Colonic mucosa (tissue), 4 donors: ENCODE measurements around the gene CEP250. TPM values are rescaled to one million over a fixed set of nuclear protein-coding genes. Genes with fewer than 3 reads are reported as not detected.
"Not testable (repeated sequence)": the region's sequence is repeated elsewhere in the genome, so short reads cannot be mapped to it uniquely, and the experiment has no call there.

Experiments used
- DNase-seq: peaks from one replicate; pipeline ENCODE4 v3.0.0-alpha.2; 2020
- H3K27ac ChIP-seq: fragments of 200-600 bp; one replicate; pipeline ENCODE4 v1.8.0; 2021
- H3K27me3 ChIP-seq: fragments of 200-600 bp; one replicate; pipeline ENCODE4 v1.8.0; 2021
- H3K36me3 ChIP-seq: fragments of 200-600 bp; one replicate; pipeline ENCODE4 v1.8.0; 2021
- H3K4me1 ChIP-seq: fragments of 200-600 bp; one replicate; pipeline ENCODE4 v1.8.0; 2021; ENCODE audit warnings: mild to moderate bottlenecking
- H3K4me3 ChIP-seq: fragments of 200-600 bp; one replicate; pipeline ENCODE4 v1.8.0; 2021
- H3K9ac ChIP-seq, 2 donors: one replicate each; pipeline ENCODE4 v1.7.0; 2013; ENCODE audit warnings: control low read depth in 2 of 2, low read depth in 2 of 2, low read length in 2 of 2
- H3K9me3 ChIP-seq: fragments of 200-600 bp; one replicate; pipeline ENCODE4 v1.8.0; 2021
- intact Hi-C: fragments of 100-400 bp; cut with DNase I; formaldehyde crosslinking; loops from one replicate; pipeline ENCODE4 v1.14.1; 2022
- total RNA-seq, 2 donors: library from RNA; stranded (reverse); fragmentation: NEBNext Ultra II Directional in 1 of 2; extraction: Animal tissue kit (Norgen Biotek cat#: 25700) in 1 of 2; gene quantifications; one replicate each; pipeline ENCODE4 v1.2.1, GENCODE V29; 2021
- TF ChIP-seq, protein P1 (sequence below): fragments of 200-600 bp; IDR thresholded peaks from one replicate; pipeline ENCODE4 v1.8.0; 2022; ENCODE audit warnings: antibody characterized with exemption, mild to moderate bottlenecking
- donor health status: healthy.
- donor health status: DM: no; HTN: no; CAD: no.
- donor health status: DM: no; HTN: no; CAD: no.

Gene CEP250
- total RNA-seq, 2 donors from 2014 or later: 30.7 to 41.5 TPM

DNA sequence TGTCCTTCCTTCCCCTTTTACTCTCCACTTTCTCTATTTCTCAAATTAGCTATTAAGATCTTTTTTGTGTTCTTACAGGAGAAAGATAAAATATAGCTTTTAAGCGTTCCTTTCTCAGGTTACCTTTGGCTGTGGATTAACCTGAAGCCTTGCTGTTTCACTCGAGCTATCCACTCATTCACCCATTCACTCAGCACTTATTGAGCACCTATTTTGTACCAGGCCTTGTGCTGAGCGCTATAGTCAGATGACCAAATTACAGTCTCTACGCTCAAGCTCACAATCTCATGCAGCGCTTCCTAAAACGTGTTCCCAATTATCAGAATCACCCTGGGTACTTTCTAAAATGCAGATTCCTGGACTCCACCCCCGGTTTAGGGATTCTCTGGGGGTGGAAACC lies 1.8 kb upstream of the CEP250 start:
- Histone ChIP-seq H3K27ac (no peak overlapping the region), H3K36me3 (no peaks in the 10 kb centered on the region), H3K27me3 (no peaks in the 10 kb centered on the region), H3K4me1 (no peaks in the 10 kb centered on the region), H3K4me3 (no peak overlapping the region), H3K9ac (no peak overlapping the region), H3K9me3 (no peaks in the 10 kb centered on the region)
- TF ChIP-seq, protein P1, sequence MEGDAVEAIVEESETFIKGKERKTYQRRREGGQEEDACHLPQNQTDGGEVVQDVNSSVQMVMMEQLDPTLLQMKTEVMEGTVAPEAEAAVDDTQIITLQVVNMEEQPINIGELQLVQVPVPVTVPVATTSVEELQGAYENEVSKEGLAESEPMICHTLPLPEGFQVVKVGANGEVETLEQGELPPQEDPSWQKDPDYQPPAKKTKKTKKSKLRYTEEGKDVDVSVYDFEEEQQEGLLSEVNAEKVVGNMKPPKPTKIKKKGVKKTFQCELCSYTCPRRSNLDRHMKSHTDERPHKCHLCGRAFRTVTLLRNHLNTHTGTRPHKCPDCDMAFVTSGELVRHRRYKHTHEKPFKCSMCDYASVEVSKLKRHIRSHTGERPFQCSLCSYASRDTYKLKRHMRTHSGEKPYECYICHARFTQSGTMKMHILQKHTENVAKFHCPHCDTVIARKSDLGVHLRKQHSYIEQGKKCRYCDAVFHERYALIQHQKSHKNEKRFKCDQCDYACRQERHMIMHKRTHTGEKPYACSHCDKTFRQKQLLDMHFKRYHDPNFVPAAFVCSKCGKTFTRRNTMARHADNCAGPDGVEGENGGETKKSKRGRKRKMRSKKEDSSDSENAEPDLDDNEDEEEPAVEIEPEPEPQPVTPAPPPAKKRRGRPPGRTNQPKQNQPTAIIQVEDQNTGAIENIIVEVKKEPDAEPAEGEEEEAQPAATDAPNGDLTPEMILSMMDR: no peak
- DNase-seq: no peak
- intact Hi-C loops: no loop called here

DNA sequence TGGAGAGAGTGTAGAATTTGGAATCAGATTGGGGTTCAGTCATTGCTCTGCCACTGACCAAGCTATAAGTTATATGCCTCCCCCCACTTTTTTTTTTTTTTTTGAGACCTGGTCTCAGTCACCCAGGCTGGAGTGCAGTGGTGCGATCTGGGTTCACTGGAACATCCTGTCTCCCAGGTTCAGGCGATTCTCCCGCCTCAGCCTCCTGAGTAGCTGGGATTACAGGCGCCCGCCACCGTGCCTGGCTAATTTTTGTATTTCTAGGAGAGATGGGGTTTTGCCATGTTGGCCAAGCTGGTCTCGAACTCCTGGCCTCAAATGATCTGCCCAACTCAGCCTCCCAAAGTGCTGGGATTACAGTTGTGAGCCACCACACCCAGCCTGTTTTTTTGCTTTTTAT lies 1.3 kb downstream of the CEP250 start:
- DNase-seq, H3K4me1 ChIP-seq, H3K27me3 ChIP-seq, H3K9me3 ChIP-seq, H3K36me3 ChIP-seq, intact Hi-C loops, H3K27ac ChIP-seq, H3K9ac ChIP-seq, H3K4me3 ChIP-seq: not testable (repeated sequence)

DNA sequence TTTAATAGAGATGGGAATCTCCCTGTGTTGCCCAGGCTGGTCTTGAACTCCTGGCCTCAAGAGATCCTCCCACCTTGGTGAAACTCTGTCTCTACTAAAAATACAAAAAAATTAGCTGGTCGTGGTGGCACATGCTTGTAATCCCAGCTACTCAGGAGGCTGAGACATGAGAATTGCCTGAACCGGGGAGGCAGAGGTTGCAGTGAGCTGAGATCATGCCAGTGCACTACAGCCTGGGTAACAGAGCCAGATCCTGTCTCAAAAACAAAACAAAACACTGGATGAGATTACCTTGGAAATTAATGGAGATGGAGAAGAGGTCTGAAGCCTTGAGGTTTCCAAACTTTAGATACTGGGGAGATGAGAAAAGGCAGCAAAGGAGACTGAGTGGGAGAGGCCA lies 2.1 kb downstream of the CEP250 start:
- H3K36me3 ChIP-seq, H3K9ac ChIP-seq, intact Hi-C loops, H3K27ac ChIP-seq, H3K9me3 ChIP-seq, H3K4me3 ChIP-seq, DNase-seq, H3K4me1 ChIP-seq, H3K27me3 ChIP-seq: not testable (repeated sequence)

DNA sequence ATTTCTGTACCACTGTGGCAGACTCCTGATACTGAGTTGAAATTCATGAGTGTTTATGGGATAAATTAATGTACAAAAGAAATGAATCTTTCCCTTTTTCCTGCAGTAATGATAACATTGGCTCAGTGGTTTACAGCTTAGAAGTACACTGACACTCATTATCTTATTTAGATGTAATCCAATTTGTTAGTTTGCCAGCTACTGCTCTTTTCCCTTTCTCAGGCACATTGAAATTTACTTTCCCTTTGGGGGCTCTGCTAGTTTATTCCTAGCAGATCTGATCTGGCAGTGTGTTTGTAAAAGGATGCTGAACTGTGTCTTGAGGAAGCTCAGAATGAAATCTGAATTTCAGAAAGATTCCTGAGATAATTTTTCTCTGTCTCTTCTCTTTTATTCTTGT lies 3.0 kb downstream of the CEP250 start:
- no peak for DNase-seq
- Histone ChIP-seq H3K27ac (no peak overlapping the region), H3K36me3 (no peaks in the 10 kb centered on the region), H3K4me3 (no peak overlapping the region), H3K4me1 (no peaks in the 10 kb centered on the region), H3K27me3 (no peaks in the 10 kb centered on the region), H3K9ac (no peak overlapping the region), H3K9me3 (no peaks in the 10 kb centered on the region)
- TF ChIP-seq, protein P1: no peak
- intact Hi-C loops: no loop called here

DNA sequence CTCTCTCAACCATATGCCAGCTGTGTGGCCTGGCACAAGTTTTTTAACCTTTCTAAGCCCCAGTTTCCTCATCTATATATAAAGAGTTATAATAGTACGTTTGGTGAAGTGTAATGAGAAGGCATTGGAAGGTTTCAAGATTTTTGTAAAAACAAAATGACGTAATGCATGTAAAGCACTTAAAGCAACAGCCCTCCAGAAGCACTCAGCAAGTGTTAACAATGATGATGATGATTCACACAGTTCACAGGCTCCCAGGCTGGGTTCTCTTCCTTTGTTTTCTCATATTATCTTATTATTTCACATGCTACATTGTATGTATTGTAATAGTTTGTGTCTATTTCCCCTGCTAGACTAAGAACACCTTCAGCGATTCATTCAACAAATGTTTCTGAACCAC lies 6.2 kb downstream of the CEP250 start:
- H3K36me3 ChIP-seq: no peaks in the 10 kb centered on the region
- DNase-seq: no peak
- intact Hi-C loops: loop anchor here (10.0 kb wide), 1 partner anchor 243 kb away; no protein-coding TSS in a partner anchor

DNA sequence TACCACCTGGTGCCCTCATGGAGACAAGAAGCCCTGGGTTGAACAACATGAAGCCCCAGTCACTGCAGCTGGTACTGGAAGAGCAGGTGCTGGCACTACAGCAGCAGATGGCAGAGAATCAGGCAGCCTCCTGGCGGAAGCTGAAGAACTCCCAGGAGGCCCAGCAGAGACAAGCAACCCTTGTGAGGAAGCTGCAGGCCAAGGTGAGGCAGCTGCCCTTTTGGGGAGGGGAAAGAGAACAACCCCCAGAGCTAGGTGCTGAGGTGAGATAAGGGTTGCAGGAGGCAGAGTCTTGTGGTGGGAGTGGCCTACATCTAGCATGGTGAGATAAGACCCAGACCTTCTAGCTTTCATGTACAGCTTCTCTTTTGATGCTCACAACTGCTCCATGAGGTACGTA lies 7.0 kb downstream of the CEP250 start:
- intact Hi-C loops: loop anchor here (10.0 kb wide), 1 partner anchor 242 kb away; no protein-coding TSS in a partner anchor
- no peak overlapping the region for H3K9ac ChIP-seq
- no peaks in the 10 kb centered on the region for H3K9me3 ChIP-seq
- H3K27ac ChIP-seq: no peak overlapping the region
- H3K4me1 ChIP-seq: no peaks in the 10 kb centered on the region
- DNase-seq: no peak
- TF ChIP-seq, protein P1: no peak
- no peak overlapping the region for H3K4me3 ChIP-seq
- no peaks in the 10 kb centered on the region for H3K27me3 ChIP-seq
- H3K36me3 ChIP-seq: no peaks in the 10 kb centered on the region

More for the DNA sequence above, 6.2 kb downstream of the CEP250 start:
- Histone ChIP-seq H3K4me3 (no peak overlapping the region), H3K27ac (no peak overlapping the region), H3K9ac (no peak overlapping the region), H3K4me1 (no peaks in the 10 kb centered on the region), H3K9me3 (no peaks in the 10 kb centered on the region), H3K27me3 (no peaks in the 10 kb centered on the region)
- TF ChIP-seq, protein P1: no peak
